ENCODE data around the gene DGAT2. TPM values are rescaled to one million over a fixed set of nuclear protein-coding genes. Genes with fewer than 3 reads are reported as not detected.

Gene DGAT2
- total RNA-seq, 2 experiments from 2014 or later: 0.37 to 0.76 TPM

- Mint-ChIP-seq H3K27ac (no peak overlapping the region), H3K27me3 (ENCODE audit: low read depth) (no peaks in the 10 kb centered on the region), H3K4me3 (no peak overlapping the region), H3K9me3 (ENCODE audit: insufficient read depth) (no peaks in the 10 kb centered on the region), H3K4me1 (ENCODE audit: low read depth) (peaks cover 7% of the 10 kb centered on the region), H3K36me3 (ENCODE audit: low read depth) (no peaks in the 10 kb centered on the region)
- CTCF ChIA-PET: interaction anchor here (1.6 kb wide), 1 partner anchor 19 kb away, joined by 4 read pairs; no protein-coding TSS in a partner anchor
- no peak for ATAC-seq
- no peak for DNase-seq
- POLR2A ChIA-PET: no interaction called here
These were observed 15.5 kb downstream of the DGAT2 start for GRCh38 chr11:75784085-75784478.

DNA sequence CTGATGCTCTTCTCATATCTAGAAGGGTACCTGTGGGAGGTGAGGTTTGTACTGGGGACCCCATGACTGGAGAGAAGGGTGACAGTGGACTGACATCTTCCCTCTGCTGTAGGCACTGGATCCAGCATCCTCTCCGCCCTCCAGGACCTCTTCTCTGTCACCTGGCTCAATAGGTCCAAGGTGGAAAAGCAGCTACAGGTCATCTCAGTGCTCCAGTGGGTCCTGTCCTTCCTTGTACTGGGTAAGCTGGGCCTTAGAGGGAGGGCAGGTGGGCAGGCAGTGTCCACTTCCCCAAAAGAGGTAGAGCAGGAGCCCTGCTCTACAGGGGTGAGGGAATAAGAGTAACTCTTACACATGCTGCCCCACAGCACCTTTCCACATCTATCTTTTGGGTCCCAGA, 15.9 kb downstream of the DGAT2 start:
- Mint-ChIP-seq H3K27me3 (ENCODE audit: low read depth) (no peaks in the 10 kb centered on the region), H3K4me3 (no peak overlapping the region), H3K4me1 (ENCODE audit: low read depth) (peaks cover 7% of the 10 kb centered on the region), H3K27ac (no peak overlapping the region), H3K9me3 (ENCODE audit: insufficient read depth) (no peaks in the 10 kb centered on the region), H3K36me3 (ENCODE audit: low read depth) (no peaks in the 10 kb centered on the region)
- ChIA-PET POLR2A (no interaction called here), CTCF (no interaction called here)
- ATAC-seq (no peak), DNase-seq (no peak)

DNA sequence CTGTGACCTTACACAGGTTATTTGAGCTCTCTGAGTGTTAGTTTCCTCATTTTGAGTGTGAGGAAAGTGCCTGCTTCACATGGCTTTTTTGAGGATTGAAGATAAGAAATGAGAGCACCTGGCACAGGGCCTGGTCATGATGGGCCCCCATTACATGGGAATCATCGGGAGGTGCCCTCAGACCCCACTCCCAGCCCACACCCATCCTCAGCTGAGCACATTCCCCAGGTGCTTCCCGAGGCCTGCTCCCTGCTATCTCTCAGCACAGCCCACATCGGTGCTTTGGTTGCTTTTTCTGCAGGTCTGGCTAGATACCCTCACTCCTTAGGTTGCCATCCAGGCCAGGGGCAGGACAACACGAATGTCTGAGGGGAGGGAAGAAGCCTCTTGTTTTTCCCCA, 16.6 kb downstream of the DGAT2 start:
- ATAC-seq (no peak), DNase-seq (no peak)
- ChIA-PET CTCF (no interaction called here), POLR2A (no interaction called here)
- Mint-ChIP-seq H3K27me3 (ENCODE audit: low read depth) (no peaks in the 10 kb centered on the region), H3K27ac (no peak overlapping the region), H3K9me3 (ENCODE audit: insufficient read depth) (no peaks in the 10 kb centered on the region), H3K36me3 (ENCODE audit: low read depth) (no peaks in the 10 kb centered on the region), H3K4me1 (ENCODE audit: low read depth) (peaks cover 3% of the 10 kb centered on the region), H3K4me3 (no peak overlapping the region)

DNA sequence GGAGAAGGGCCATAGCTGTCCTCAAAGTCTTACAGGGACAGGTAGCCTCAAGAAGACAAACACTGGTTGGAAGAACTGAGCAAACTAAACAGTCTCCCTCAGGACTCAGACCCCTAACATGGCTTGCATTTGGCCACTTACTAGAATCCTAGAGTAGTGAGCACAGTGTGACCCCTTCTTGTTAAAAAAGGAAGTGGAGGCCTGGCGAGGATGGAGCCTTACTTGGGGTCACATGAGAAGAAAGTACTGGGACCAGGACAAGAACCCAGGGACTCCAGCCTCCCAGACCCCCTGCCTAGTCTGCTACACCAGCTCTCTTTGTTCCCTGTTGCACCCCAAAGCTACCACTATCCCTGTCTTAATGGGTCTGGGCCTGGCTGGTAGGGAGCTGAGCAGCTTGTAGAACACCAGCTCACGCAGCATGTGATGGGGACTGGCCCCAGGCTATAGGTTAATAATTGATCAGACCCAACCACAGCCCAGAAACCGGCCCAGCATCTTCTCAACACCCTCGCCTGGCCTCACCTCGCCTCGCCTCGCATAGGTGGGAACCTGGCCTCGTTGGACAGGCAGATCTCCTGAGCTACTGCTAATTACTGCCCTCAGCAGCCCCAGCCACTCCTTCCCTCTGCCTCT, 17.6 kb downstream of the DGAT2 start:
- no peaks in the 10 kb centered on the region for H3K27me3 Mint-ChIP-seq (ENCODE audit: low read depth)
- peaks cover 3% of the 10 kb centered on the region for H3K4me1 Mint-ChIP-seq (ENCODE audit: low read depth)
- ATAC-seq (no peak), DNase-seq (no peak)
- no peaks in the 10 kb centered on the region for H3K36me3 Mint-ChIP-seq (ENCODE audit: low read depth)
- ChIA-PET CTCF (interaction anchor here (0.8 to 1.1 kb wide), 3 partner anchors 8 to 15 kb away, joined by 3 read pairs; no protein-coding TSS in a partner anchor), POLR2A (no interaction called here)
- no peak overlapping the region for H3K4me3 Mint-ChIP-seq
- no peaks in the 10 kb centered on the region for H3K9me3 Mint-ChIP-seq (ENCODE audit: insufficient read depth)
- no peak overlapping the region for H3K27ac Mint-ChIP-seq

DNA sequence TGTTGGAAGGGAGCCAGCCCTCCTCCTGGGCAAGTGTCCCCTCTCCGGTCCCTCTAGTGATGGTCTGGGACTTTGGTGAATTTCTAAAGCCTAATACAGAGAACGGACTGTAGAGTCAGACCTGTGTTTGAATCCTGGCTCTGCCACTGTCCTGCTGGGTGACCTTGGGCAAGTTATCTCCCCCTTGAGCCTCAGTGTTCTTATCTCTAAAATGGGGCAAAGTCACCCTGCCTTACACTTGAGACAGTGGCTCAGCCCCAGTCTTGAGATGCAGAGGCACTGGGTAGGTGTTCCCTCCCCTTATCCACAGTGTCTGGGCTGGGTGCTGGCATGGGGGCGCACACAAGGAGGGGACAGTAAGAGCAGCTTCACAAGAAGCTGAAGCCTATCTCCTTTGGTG, 20.9 kb downstream of the DGAT2 start:
- no peak overlapping the region for H3K4me3 Mint-ChIP-seq
- no peak for ATAC-seq
- no peak overlapping the region for H3K27ac Mint-ChIP-seq
- H3K36me3 Mint-ChIP-seq (ENCODE audit: low read depth): no peaks in the 10 kb centered on the region
- ChIA-PET CTCF (interaction anchor here (2.7 to 2.8 kb wide), 2 partner anchors 13 to 66 kb away, joined by 8 to 14 read pairs; no protein-coding TSS in a partner anchor), POLR2A (interaction anchor here (0.6 kb wide), 1 partner anchor 358 kb away, joined by 3 read pairs; no protein-coding TSS in a partner anchor)
- no peaks in the 10 kb centered on the region for H3K4me1 Mint-ChIP-seq (ENCODE audit: low read depth)
- no peaks in the 10 kb centered on the region for H3K27me3 Mint-ChIP-seq (ENCODE audit: low read depth)
- no peaks in the 10 kb centered on the region for H3K9me3 Mint-ChIP-seq (ENCODE audit: insufficient read depth)
- no peak for DNase-seq

DNA sequence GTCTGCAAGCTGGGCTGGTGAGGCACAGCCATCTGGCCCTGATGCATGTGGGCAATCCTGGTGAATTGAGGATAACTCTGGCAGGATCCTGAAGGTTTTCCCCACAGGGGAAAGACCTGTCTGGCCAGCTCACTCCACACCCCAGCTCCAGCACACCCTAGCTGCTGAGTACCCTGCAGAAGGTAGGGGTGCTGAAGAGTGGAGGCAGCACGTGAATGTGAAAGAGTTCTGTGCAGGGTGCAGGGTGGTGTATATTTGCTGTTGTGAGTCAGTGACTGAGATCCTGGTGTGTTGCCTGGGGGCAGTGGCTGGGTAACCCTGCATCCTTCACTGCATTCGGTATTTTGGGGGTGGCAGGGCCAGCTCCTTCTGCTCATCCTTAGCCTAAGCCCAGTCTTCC, 22.4 kb downstream of the DGAT2 start:
- no peaks in the 10 kb centered on the region for H3K4me1 Mint-ChIP-seq (ENCODE audit: low read depth)
- H3K27me3 Mint-ChIP-seq (ENCODE audit: low read depth): no peaks in the 10 kb centered on the region
- DNase-seq: no peak
- ATAC-seq: no peak
- H3K4me3 Mint-ChIP-seq: no peak overlapping the region
- ChIA-PET CTCF (interaction anchor here (2.0 kb wide), 1 partner anchor 12 kb away, joined by 9 read pairs; no protein-coding TSS in a partner anchor), POLR2A (no interaction called here)
- H3K27ac Mint-ChIP-seq: no peak overlapping the region
- no peaks in the 10 kb centered on the region for H3K36me3 Mint-ChIP-seq (ENCODE audit: low read depth)
- no peaks in the 10 kb centered on the region for H3K9me3 Mint-ChIP-seq (ENCODE audit: insufficient read depth)

- Mint-ChIP-seq H3K4me3 (no peak overlapping the region), H3K4me1 (ENCODE audit: low read depth) (no peaks in the 10 kb centered on the region), H3K36me3 (ENCODE audit: low read depth) (no peaks in the 10 kb centered on the region), H3K9me3 (ENCODE audit: insufficient read depth) (no peaks in the 10 kb centered on the region), H3K27ac (no peak overlapping the region), H3K27me3 (ENCODE audit: low read depth) (no peaks in the 10 kb centered on the region)
- ATAC-seq (no peak), DNase-seq (no peak)
- CTCF ChIA-PET: interaction anchor here (2.0 kb wide), 1 partner anchor 10 kb away, joined by 9 read pairs; no protein-coding TSS in a partner anchor
- POLR2A ChIA-PET: no interaction called here
These were observed 23.7 kb downstream of the DGAT2 start for GRCh38 chr11:75792127-75792731.

DNA sequence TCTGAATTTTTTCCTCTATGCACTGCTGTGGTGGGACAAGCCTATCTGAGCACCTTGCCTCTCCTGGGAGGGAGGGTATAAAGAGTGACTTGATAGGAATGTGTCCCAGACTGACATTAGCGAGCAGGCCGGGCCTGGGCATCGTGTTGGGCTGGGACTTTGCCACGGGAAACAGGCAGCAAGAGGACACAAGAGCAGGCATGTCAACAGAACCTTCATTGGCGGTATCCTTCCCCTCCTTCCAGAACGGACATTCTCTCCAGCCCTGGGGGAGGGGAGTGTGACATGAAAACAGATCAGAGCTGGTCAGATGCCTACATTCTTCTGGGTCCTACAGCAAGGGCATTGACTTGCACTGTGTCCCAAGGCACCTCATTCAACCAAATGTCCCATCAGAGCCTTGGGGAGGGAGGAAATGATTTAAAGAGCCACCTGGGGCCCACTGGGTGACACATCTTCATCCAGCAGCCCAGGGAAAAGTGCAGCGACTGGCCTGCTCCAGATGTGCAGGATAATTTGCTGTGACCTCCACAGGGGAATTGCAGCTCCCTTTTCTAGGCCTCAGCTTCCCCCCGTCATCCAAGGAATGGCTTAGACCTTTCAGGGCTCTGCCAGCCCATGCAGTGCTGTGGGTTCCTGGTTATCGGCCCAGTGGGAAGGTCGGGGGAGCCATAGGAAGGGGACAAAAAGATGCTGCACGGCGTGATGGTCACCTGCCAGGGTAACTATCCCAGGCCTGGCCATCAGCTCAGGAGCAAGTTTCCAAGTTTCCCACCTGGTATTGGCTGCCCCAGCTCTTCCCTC, 24.6 kb downstream of the DGAT2 start:
- Mint-ChIP-seq H3K36me3 (ENCODE audit: low read depth) (no peaks in the 10 kb centered on the region), H3K4me1 (ENCODE audit: low read depth) (no peaks in the 10 kb centered on the region), H3K9me3 (ENCODE audit: insufficient read depth) (no peaks in the 10 kb centered on the region), H3K27me3 (ENCODE audit: low read depth) (no peaks in the 10 kb centered on the region), H3K4me3 (no peak overlapping the region), H3K27ac (no peak overlapping the region)
- ChIA-PET CTCF (interaction anchor here (0.8 to 1.8 kb wide), 3 partner anchors 10 to 359 kb away, joined by 3 to 13 read pairs (median 5); no protein-coding TSS in a partner anchor), POLR2A (interaction anchor here (0.6 kb wide), 1 partner anchor 259 kb away, joined by 3 read pairs; no protein-coding TSS in a partner anchor)
- DNase-seq (no peak), ATAC-seq (no peak)

DNA sequence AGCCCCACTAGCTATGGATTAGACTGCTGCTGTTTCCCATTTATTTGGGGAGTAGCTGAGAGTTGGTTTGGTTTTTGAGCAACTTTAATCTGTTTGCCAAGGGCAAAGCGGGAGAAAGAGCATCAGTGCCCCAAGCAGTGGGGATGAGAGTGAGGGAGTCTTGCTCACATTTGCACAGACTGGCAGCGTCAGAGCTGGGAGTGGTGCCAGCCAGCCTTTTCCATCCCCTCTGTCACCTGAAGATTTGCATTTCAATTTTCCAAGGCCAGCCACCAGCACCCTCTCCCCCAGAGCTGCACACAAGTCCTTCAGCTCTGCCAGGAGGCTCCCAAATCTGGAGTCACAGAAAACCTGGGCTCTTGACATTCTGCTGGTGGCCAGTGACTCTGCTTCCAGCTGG, 25.4 kb downstream of the DGAT2 start:
- Mint-ChIP-seq H3K36me3 (ENCODE audit: low read depth) (no peaks in the 10 kb centered on the region), H3K4me3 (no peak overlapping the region), H3K4me1 (ENCODE audit: low read depth) (no peaks in the 10 kb centered on the region), H3K27me3 (ENCODE audit: low read depth) (no peaks in the 10 kb centered on the region), H3K9me3 (ENCODE audit: insufficient read depth) (no peaks in the 10 kb centered on the region), H3K27ac (no peak overlapping the region)
- ATAC-seq (no peak), DNase-seq (no peak)
- CTCF ChIA-PET: interaction anchor here (0.8 to 1.8 kb wide), 4 partner anchors 9 to 359 kb away, joined by 3 to 13 read pairs (median 4); no protein-coding TSS in a partner anchor
- POLR2A ChIA-PET: no interaction called here

- no peak for ATAC-seq
- Mint-ChIP-seq H3K4me3 (no peak overlapping the region), H3K27me3 (ENCODE audit: low read depth) (no peaks in the 10 kb centered on the region), H3K9me3 (ENCODE audit: insufficient read depth) (no peaks in the 10 kb centered on the region), H3K27ac (no peak overlapping the region), H3K36me3 (ENCODE audit: low read depth) (no peaks in the 10 kb centered on the region), H3K4me1 (ENCODE audit: low read depth) (no peaks in the 10 kb centered on the region)
- ChIA-PET CTCF (interaction anchor here (1.8 kb wide), 1 partner anchor 357 kb away, joined by 5 read pairs; no protein-coding TSS in a partner anchor), POLR2A (no interaction called here)
- DNase-seq: no peak
These were observed 26.9 kb downstream of the DGAT2 start for GRCh38 chr11:75795276-75796090.

DNA sequence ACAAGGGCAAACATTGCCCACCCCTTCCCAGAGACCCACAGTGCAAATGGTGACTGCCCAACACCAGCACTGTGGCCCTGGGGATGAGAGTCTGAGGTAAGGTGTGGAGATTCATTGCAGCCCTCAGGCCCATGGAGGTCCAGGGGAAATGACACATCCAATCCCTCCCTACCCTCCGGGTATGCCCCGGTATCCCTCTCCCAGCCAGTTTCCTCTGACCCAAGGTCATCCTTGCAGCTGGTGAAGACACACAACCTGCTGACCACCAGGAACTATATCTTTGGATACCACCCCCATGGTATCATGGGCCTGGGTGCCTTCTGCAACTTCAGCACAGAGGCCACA, 27.5 kb downstream of the DGAT2 start:
- DNase-seq (no peak), ATAC-seq (no peak)
- CTCF ChIA-PET: no interaction called here
- H3K27me3 Mint-ChIP-seq (ENCODE audit: low read depth): no peaks in the 10 kb centered on the region
- H3K9me3 Mint-ChIP-seq (ENCODE audit: insufficient read depth): no peaks in the 10 kb centered on the region
- H3K27ac Mint-ChIP-seq: no peak overlapping the region
- POLR2A ChIA-PET: no interaction called here
- H3K4me1 Mint-ChIP-seq (ENCODE audit: low read depth): peaks cover 5% of the 10 kb centered on the region
- no peak overlapping the region for H3K4me3 Mint-ChIP-seq
- H3K36me3 Mint-ChIP-seq (ENCODE audit: low read depth): no peaks in the 10 kb centered on the region
